Measurements from ENCODE around the gene PPP1R13B. TPM values are rescaled to one million over a fixed set of nuclear protein-coding genes. Genes with fewer than 3 reads are reported as not detected.

The PPP1R13B gene
- polyA plus RNA-seq, 3 donors = 28.4 to 30.9 (median 29.4) TPM

GRCh38 chr14:103880348-103881267, 33.2 kb upstream of the PPP1R13B start:
- DNase-seq (ENCODE audit: low read depth in 3 of 3, low spot score in 2 of 3) = no peak

- DNase-seq (ENCODE audit: low read depth in 3 of 3, low spot score in 2 of 3) = no peak
These were observed 32.4 kb upstream of the PPP1R13B start for GRCh38 chr14:103879570-103880347.

DNA sequence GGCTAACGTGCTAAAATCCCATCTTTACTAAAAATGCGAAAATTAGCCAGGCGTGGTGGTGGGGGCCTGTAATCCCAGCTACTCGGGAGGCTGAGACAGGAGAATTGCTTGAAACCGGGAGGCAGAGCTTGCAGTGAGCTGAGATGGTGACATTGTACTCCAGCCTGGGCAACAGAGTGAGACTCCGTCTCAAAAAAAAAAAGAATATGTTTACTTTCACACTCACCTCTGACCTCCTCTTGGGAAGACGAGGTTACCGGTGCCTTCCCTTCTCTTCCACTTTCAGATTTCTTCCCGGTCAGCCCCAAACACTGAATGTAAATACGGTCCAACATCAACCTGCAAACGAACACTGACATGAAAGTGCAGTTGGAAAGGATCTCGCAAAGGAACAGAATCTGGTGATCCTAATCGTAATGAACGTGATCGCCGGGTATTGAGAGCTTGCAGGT, 31.8 kb upstream of the PPP1R13B start:
- DNase-seq (ENCODE audit: low read depth in 3 of 3, low spot score in 2 of 3) = no peak

- no peak for DNase-seq (ENCODE audit: low read depth in 3 of 3, low spot score in 2 of 3)
These were observed 30.8 kb upstream of the PPP1R13B start for GRCh38 chr14:103878180-103878579.

GRCh38 chr14:103875010-103875409, 27.6 kb upstream of the PPP1R13B start:
- DNase-seq (ENCODE audit: low read depth in 3 of 3, low spot score in 2 of 3) = no peak

DNA sequence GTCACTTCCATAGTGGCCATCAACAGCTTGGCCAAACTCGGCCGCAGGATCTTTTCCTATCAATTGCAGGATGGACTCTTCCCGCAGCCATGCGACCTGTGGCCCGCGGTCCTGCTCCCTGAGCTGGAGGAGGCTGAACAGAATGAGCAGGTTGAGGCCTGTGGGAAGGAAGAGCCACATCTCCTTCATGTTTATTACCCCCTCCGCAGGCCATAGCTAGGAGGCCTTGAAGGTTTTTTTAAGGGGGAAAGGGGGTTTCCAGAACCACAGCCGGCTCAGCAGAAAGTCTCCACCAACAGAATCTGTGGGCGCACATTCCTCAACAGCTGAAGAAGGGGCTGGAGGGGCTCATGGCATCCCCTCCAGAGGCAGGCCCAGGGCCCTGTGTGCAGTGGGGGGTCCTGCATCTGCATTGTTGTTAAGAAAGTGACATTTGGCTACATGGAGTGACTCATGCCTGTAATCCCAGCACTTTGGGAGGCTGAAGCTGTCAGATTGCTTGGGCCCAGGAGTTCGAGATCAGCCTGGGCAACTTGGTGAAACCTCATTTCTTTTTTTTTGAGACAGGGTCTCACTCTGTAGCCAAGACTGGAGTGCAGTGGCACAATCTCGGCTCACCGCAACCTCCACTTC, 25.2 kb upstream of the PPP1R13B start:
- no peak for DNase-seq (ENCODE audit: low read depth in 3 of 3, low spot score in 2 of 3)

- DNase-seq (ENCODE audit: low read depth in 3 of 3, low spot score in 2 of 3) = no peak
These were observed 24.5 kb upstream of the PPP1R13B start for GRCh38 chr14:103871596-103872480.

DNA sequence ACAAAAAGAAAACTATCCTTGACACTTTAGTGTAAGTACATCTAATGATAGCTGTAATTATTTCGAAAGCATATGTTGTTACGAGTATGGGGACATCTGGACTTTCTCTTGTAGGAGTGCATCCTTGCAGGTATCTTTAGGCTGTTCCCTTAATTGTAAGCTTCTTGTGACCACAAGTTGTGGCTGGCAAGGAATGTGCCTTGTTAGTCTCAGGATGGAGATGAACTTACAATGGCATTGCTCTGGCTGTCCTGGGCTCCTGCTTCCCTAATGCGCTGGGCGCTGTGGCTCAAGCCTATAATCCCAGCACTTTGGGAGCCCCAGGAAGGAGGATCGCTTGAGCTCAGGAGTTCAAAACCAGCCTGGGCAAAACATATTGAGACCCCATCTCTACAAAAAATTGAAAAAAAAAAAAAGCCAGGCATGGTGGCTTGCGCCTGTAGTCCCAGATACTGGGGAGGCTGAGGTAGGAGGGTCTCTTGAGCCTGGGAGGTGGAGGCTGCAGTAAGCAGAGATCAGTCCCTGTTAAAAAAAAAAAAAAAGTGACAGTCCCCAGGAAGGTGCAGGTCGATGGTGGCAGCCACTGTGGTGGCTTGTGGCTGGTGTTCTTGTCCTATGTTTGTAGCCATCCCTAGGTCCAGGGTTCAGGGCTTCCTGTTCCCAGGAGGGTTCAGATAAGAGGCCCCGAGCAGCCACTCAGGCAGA, 23.7 kb upstream of the PPP1R13B start:
- DNase-seq (ENCODE audit: low read depth in 3 of 3, low spot score in 2 of 3) = no peak

GRCh38 chr14:103870144-103870876, 22.9 kb upstream of the PPP1R13B start:
- no peak for DNase-seq (ENCODE audit: low read depth in 3 of 3, low spot score in 2 of 3)

DNA sequence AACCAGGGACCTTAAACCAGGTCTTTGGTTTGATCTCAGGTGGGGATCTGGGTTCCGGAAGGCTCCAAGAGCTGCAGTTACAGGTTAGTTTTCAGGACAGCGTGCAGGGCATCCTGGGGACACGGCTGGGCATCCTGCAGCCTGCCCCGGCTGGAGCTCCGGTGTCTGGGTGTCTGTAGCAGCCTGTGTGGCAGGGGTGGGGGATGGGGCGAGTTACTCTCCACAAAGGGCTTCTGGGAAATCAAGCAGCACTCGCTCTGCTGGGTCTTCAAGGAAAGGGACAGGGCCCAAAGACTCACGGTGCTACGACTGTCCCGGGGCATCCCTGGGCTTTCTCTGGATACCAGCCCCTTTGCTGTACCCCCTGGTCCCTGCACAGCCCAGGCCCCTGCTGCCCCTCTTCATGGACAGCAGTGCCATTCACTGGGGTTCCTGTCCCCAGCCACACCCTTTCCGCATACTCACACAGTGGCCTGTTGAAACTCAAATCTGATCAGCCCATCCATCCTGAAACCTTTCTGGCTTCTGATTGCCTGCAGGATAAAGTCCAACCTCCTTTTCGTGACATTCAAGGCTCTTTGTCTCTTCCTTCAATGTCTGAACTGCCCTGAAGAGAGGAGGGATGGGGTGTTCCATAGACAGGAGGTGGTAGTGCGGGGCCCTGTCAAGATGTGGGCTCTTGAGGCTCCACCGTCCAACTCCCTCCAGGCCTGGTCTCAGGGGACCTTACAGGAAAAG, 22.2 kb upstream of the PPP1R13B start:
- no peak for DNase-seq (ENCODE audit: low read depth in 3 of 3, low spot score in 2 of 3)

- DNase-seq (ENCODE audit: low read depth in 3 of 3, low spot score in 2 of 3) = no peak
These were observed 21.0 kb upstream of the PPP1R13B start for GRCh38 chr14:103868242-103868897.

- DNase-seq (ENCODE audit: low read depth in 3 of 3, low spot score in 2 of 3) = no peak
These were observed 20.2 kb upstream of the PPP1R13B start for GRCh38 chr14:103867523-103867953.

GRCh38 chr14:103867020-103867419, 19.6 kb upstream of the PPP1R13B start:
- DNase-seq (ENCODE audit: low read depth in 3 of 3, low spot score in 2 of 3) = no peak

- no peak for DNase-seq (ENCODE audit: low read depth in 3 of 3, low spot score in 2 of 3)
These were observed 15.9 kb upstream of the PPP1R13B start for GRCh38 chr14:103863245-103863644.

- DNase-seq (ENCODE audit: low read depth in 3 of 3, low spot score in 2 of 3) = no peak
These were observed 15.0 kb upstream of the PPP1R13B start for GRCh38 chr14:103862393-103862782.

DNA sequence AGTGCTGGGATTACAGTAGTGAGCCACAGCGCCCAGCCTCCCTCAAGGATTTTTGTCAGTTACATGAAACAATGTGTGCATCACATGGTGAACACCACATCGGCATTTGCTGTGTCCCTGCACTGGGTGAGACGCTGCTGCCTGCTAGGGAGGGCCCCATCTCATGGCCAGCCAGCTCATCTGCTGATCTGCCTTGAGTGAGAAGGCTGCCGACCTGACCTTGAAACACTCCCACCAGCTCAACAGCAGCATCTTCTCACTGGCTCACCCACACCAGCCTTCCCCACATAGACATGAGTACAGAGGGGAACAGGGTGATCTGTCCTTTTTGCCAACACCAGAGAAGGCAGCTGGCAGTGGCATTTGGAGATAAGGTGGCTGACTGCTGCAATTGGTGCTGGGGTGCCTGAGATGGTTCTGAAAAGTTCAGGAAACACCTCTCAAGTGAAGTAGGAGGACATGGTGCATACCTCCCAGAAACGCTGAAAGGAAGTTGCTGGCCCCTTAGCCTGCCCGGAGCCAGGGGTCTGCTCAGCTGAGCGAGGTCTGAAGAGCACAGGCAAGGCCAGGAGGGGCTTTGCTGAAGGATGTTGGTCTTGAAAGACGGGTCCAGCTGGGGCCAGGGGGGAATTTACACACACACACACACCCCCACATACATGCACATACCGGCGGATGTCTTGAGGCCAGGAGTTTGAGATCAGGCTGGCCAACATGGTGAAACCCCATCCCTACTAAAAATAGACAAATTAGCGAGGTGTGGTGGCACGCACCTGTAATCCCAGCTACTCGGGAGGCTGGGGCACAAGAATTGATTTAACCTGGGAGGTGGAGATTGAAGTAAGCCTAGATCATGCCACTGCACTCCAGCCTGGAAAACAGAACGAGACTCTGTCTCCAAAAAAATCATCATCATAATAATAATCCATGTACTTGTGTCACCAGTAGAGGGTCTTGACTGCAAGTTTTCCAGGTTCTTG, 14.3 kb upstream of the PPP1R13B start:
- no peak for DNase-seq (ENCODE audit: low read depth in 3 of 3, low spot score in 2 of 3)
